Measurements from ENCODE around the gene NHLRC1.

The NHLRC1 gene

GRCh38 chr6:18118330-18118729 lies 4.1 kb downstream of the NHLRC1 start:
- Histone ChIP-seq H4K8ac (ENCODE audit: low read depth, low read length) (no peak overlapping the region), H3K27me3 (ENCODE audit: insufficient read depth, low read length, poor library complexity) (no peaks in the 10 kb centered on the region), H3K4me1 (ENCODE audit: control insufficient read depth, low read depth, low read length) (peaks cover 2% of the 10 kb centered on the region), H2BK15ac (replicated peaks; ENCODE audit: low read depth) (no peak overlapping the region), H3K18ac (ENCODE audit: low read length) (no peak overlapping the region), H2BK120ac (ENCODE audit: low read depth, low read length) (no peak overlapping the region), H3K9ac (ENCODE audit: low read length) (no peak overlapping the region), H3K4me3 (ENCODE audit: low read length) (no peak overlapping the region), H3K79me2 (ENCODE audit: control insufficient read depth, insufficient read depth, low read length) (no peaks in the 10 kb centered on the region), H2AK5ac (ENCODE audit: low read length) (no peak overlapping the region), H3K27ac (ENCODE audit: low read depth, low read length) (no peak overlapping the region), H2BK5ac (ENCODE audit: low read length) (no peak overlapping the region), H4K5ac (ENCODE audit: low read length) (no peak overlapping the region), H3K56ac (ENCODE audit: low read length) (no peak overlapping the region), H3K79me1 (ENCODE audit: low read length) (no peaks in the 10 kb centered on the region), H3K4ac (ENCODE audit: low read depth, low read length) (no peak overlapping the region), H3K23ac (ENCODE audit: low read length) (no peak overlapping the region), H3K4me2 (ENCODE audit: low read length) (no peak overlapping the region), H3K36me3 (ENCODE audit: control insufficient read depth, insufficient read depth, low read length) (no peaks in the 10 kb centered on the region)
- no CpG with 5 or more reads among the region's 3 CpGs for WGBS (ENCODE audit: extremely low coverage, insufficient coverage, low lambda C conversion rate)
- no peak for DNase-seq

GRCh38 chr6:18117136-18117535 lies 5.3 kb downstream of the NHLRC1 start:
- Histone ChIP-seq H2AK5ac (ENCODE audit: low read length) (no peak overlapping the region), H3K79me1 (ENCODE audit: low read length) (no peaks in the 10 kb centered on the region), H3K4me3 (ENCODE audit: low read length) (no peak overlapping the region), H3K79me2 (ENCODE audit: control insufficient read depth, insufficient read depth, low read length) (no peaks in the 10 kb centered on the region), H3K18ac (ENCODE audit: low read length) (no peak overlapping the region), H3K4ac (ENCODE audit: low read depth, low read length) (no peak overlapping the region), H3K36me3 (ENCODE audit: control insufficient read depth, insufficient read depth, low read length) (no peaks in the 10 kb centered on the region), H3K27ac (ENCODE audit: low read depth, low read length) (no peak overlapping the region), H3K4me1 (ENCODE audit: control insufficient read depth, low read depth, low read length) (no peaks in the 10 kb centered on the region), H2BK120ac (ENCODE audit: low read depth, low read length) (no peak overlapping the region), H2BK15ac (replicated peaks; ENCODE audit: low read depth) (no peak overlapping the region), H4K8ac (ENCODE audit: low read depth, low read length) (no peak overlapping the region), H4K5ac (ENCODE audit: low read length) (no peak overlapping the region), H3K23ac (ENCODE audit: low read length) (no peak overlapping the region), H3K27me3 (ENCODE audit: insufficient read depth, low read length, poor library complexity) (no peaks in the 10 kb centered on the region), H3K9ac (ENCODE audit: low read length) (no peak overlapping the region), H2BK5ac (ENCODE audit: low read length) (no peak overlapping the region), H3K56ac (ENCODE audit: low read length) (no peak overlapping the region), H3K4me2 (ENCODE audit: low read length) (no peak overlapping the region)
- WGBS (ENCODE audit: extremely low coverage, insufficient coverage, low lambda C conversion rate): no CpG with 5 or more reads among the region's 5 CpGs
- no peak for DNase-seq

GRCh38 chr6:18115356-18115755 lies 7.1 kb downstream of the NHLRC1 start:
- Histone ChIP-seq H3K4ac (ENCODE audit: low read depth, low read length) (no peak overlapping the region), H2BK120ac (ENCODE audit: low read depth, low read length) (no peak overlapping the region), H3K4me2 (ENCODE audit: low read length) (no peak overlapping the region), H3K9ac (ENCODE audit: low read length) (no peak overlapping the region), H2AK5ac (ENCODE audit: low read length) (no peak overlapping the region), H3K23ac (ENCODE audit: low read length) (no peak overlapping the region), H3K27ac (ENCODE audit: low read depth, low read length) (no peak overlapping the region), H2BK5ac (ENCODE audit: low read length) (no peak overlapping the region), H3K4me3 (ENCODE audit: low read length) (no peak overlapping the region), H4K5ac (ENCODE audit: low read length) (no peak overlapping the region), H3K79me1 (ENCODE audit: low read length) (no peaks in the 10 kb centered on the region), H3K18ac (ENCODE audit: low read length) (no peak overlapping the region), H2BK15ac (replicated peaks; ENCODE audit: low read depth) (no peak overlapping the region), H3K36me3 (ENCODE audit: control insufficient read depth, insufficient read depth, low read length) (no peaks in the 10 kb centered on the region), H3K4me1 (ENCODE audit: control insufficient read depth, low read depth, low read length) (no peaks in the 10 kb centered on the region), H3K56ac (ENCODE audit: low read length) (no peak overlapping the region), H4K8ac (ENCODE audit: low read depth, low read length) (no peak overlapping the region), H3K27me3 (ENCODE audit: insufficient read depth, low read length, poor library complexity) (no peaks in the 10 kb centered on the region), H3K79me2 (ENCODE audit: control insufficient read depth, insufficient read depth, low read length) (no peaks in the 10 kb centered on the region)
- no peak for DNase-seq
- WGBS (ENCODE audit: extremely low coverage, insufficient coverage, low lambda C conversion rate): no CpG with 5 or more reads among the region's 2 CpGs

GRCh38 chr6:18110162-18110561 lies 12.3 kb downstream of the NHLRC1 start:
- Histone ChIP-seq H3K27ac (ENCODE audit: low read depth, low read length) (no peak overlapping the region), H2BK120ac (ENCODE audit: low read depth, low read length) (no peak overlapping the region), H2BK5ac (ENCODE audit: low read length) (no peak overlapping the region)

GRCh38 chr6:18107061-18107460 lies 15.4 kb downstream of the NHLRC1 start:
- no peak overlapping the region for H3K23ac ChIP-seq (ENCODE audit: low read length)
- H2AK5ac ChIP-seq (ENCODE audit: low read length): no peak overlapping the region
- H3K4me1 ChIP-seq (ENCODE audit: control insufficient read depth, low read depth, low read length): no peaks in the 10 kb centered on the region
- H4K8ac ChIP-seq (ENCODE audit: low read depth, low read length): no peak overlapping the region
- no peak overlapping the region for H3K56ac ChIP-seq (ENCODE audit: low read length)
- no peaks in the 10 kb centered on the region for H3K27me3 ChIP-seq (ENCODE audit: insufficient read depth, low read length, poor library complexity)
- H2BK120ac ChIP-seq (ENCODE audit: low read depth, low read length): no peak overlapping the region
- no peak overlapping the region for H3K9ac ChIP-seq (ENCODE audit: low read length)
- no peaks in the 10 kb centered on the region for H3K36me3 ChIP-seq (ENCODE audit: control insufficient read depth, insufficient read depth, low read length)
- DNase-seq: no peak
- no peak overlapping the region for H3K4ac ChIP-seq (ENCODE audit: low read depth, low read length)
- no peaks in the 10 kb centered on the region for H3K79me2 ChIP-seq (ENCODE audit: control insufficient read depth, insufficient read depth, low read length)
- no peak overlapping the region for H2BK15ac ChIP-seq (replicated peaks; ENCODE audit: low read depth)
- no peak overlapping the region for H3K4me2 ChIP-seq (ENCODE audit: low read length)
- no peak overlapping the region for H2BK5ac ChIP-seq (ENCODE audit: low read length)
- no peaks in the 10 kb centered on the region for H3K79me1 ChIP-seq (ENCODE audit: low read length)
- no peak overlapping the region for H3K4me3 ChIP-seq (ENCODE audit: low read length)
- WGBS (ENCODE audit: extremely low coverage, insufficient coverage, low lambda C conversion rate): no CpG with 5 or more reads among the region's 1 CpG
- no peak overlapping the region for H4K5ac ChIP-seq (ENCODE audit: low read length)
- no peak overlapping the region for H3K18ac ChIP-seq (ENCODE audit: low read length)
- H3K27ac ChIP-seq (ENCODE audit: low read depth, low read length): no peak overlapping the region

More at GRCh38 chr6:18110162-18110561, 12.3 kb downstream of the NHLRC1 start:
- Histone ChIP-seq H2AK5ac (ENCODE audit: low read length) (no peak overlapping the region), H3K4me2 (ENCODE audit: low read length) (no peak overlapping the region), H2BK15ac (replicated peaks; ENCODE audit: low read depth) (no peak overlapping the region), H3K9ac (ENCODE audit: low read length) (no peak overlapping the region), H3K4me1 (ENCODE audit: control insufficient read depth, low read depth, low read length) (no peaks in the 10 kb centered on the region), H4K8ac (ENCODE audit: low read depth, low read length) (no peak overlapping the region), H4K5ac (ENCODE audit: low read length) (no peak overlapping the region), H3K36me3 (ENCODE audit: control insufficient read depth, insufficient read depth, low read length) (no peaks in the 10 kb centered on the region), H3K56ac (ENCODE audit: low read length) (no peak overlapping the region), H3K4me3 (ENCODE audit: low read length) (no peak overlapping the region), H3K79me1 (ENCODE audit: low read length) (no peaks in the 10 kb centered on the region), H3K18ac (ENCODE audit: low read length) (no peak overlapping the region), H3K4ac (ENCODE audit: low read depth, low read length) (no peak overlapping the region), H3K79me2 (ENCODE audit: control insufficient read depth, insufficient read depth, low read length) (no peaks in the 10 kb centered on the region), H3K23ac (ENCODE audit: low read length) (no peak overlapping the region), H3K27me3 (ENCODE audit: insufficient read depth, low read length, poor library complexity) (no peaks in the 10 kb centered on the region)
- DNase-seq: no peak

- no CpG with 5 or more reads among the region's 6 CpGs for WGBS (ENCODE audit: extremely low coverage, insufficient coverage, low lambda C conversion rate)
- no peak overlapping the region for H4K5ac ChIP-seq (ENCODE audit: low read length)
Measured at GRCh38 chr6:18102783-18103509, 19.5 kb downstream of the NHLRC1 start.

More at GRCh38 chr6:18102783-18103509, 19.5 kb downstream of the NHLRC1 start:
- Histone ChIP-seq H3K79me2 (ENCODE audit: control insufficient read depth, insufficient read depth, low read length) (no peaks in the 10 kb centered on the region), H3K4ac (ENCODE audit: low read depth, low read length) (no peak overlapping the region), H3K4me2 (ENCODE audit: low read length) (no peak overlapping the region), H3K79me1 (ENCODE audit: low read length) (no peaks in the 10 kb centered on the region), H3K36me3 (ENCODE audit: control insufficient read depth, insufficient read depth, low read length) (no peaks in the 10 kb centered on the region), H3K4me3 (ENCODE audit: low read length) (no peak overlapping the region), H3K23ac (ENCODE audit: low read length) (no peak overlapping the region), H3K9ac (ENCODE audit: low read length) (no peak overlapping the region), H2BK120ac (ENCODE audit: low read depth, low read length) (no peak overlapping the region), H3K27me3 (ENCODE audit: insufficient read depth, low read length, poor library complexity) (no peaks in the 10 kb centered on the region), H3K18ac (ENCODE audit: low read length) (no peak overlapping the region), H4K8ac (ENCODE audit: low read depth, low read length) (no peak overlapping the region), H3K27ac (ENCODE audit: low read depth, low read length) (no peak overlapping the region), H2AK5ac (ENCODE audit: low read length) (no peak overlapping the region), H2BK15ac (replicated peaks; ENCODE audit: low read depth) (no peak overlapping the region), H3K4me1 (ENCODE audit: control insufficient read depth, low read depth, low read length) (no peaks in the 10 kb centered on the region), H2BK5ac (ENCODE audit: low read length) (no peak overlapping the region), H3K56ac (ENCODE audit: low read length) (no peak overlapping the region)
- no peak for DNase-seq

All from mesendoderm (in vitro differentiated cells).